Measurements from ENCODE around the gene CFAP74.

CFAP74 gene

DNA sequence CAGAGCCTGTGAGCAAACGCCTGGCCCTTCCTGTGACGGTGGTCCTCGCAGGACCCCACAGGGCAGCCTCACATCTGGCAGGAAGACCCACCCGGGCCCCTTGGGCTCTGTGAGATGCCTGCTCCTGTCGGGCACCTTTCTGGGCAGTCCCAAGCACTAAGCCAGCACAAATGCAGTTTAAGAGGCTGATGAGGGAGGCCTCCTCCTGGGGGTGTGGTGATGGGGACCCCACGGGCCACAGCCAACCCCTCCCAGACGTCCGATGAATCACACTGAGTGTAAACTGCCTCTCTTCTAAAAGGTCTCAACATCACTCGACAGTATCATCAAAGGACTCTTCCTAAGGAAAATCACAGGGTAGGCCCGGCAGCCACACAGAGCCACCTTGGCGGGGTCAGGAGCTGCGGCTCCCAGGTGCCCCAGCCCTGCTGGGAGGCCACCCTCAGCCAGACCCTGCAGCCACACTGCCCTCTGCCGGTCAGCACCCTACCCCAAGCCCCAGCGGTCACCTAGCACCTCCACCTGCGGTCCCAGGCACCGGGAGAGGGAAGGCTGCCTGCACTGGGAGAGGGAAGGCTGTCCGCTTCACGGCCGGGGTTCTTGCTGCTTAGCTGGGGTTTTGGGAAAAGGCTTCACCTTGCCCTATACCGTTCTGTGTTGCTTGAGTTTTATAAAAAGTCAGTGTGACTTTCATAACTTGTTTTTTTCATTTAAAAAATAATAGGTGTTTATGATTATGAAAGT lies 42.8 kb upstream of the CFAP74 start:
- TF ChIP-seq GATA3 (IDR thresholded peaks at IDR 0.05; ENCODE audit: low read depth, low read length) (no peak), GATA2 (IDR thresholded peaks at IDR 0.05; ENCODE audit: low read depth, low read length) (no peak)

DNA sequence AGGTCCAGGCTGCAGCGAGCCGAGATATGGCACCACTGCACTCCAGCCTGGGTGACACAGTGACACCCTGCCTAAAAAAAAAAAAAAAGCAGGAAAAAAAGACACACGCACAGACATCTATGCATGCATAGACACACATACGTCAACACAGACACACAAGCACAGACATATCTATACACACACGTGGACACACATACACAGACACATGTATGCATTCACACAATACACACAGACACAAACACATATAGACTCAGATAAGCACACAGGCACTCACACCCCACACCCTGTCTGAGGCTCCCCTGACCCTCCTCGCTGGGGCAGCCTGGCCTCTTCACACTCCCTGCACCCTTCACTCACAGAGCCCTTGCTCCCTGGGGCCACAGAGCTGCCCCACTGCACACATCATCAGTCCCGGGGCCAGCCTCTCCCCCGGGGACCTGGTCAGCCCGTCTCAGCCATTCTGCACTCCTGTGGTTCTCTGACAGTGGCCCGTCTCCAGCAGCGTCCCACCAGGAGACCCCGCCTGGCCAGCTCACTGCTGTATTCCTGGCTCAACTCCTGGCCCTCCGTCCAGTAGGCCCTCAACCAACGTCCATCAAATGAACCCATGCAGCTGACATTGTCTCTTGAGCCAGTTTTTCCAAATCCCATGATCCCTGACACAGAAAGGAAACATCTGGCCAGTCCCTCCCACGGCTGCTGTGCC lies 42.0 kb upstream of the CFAP74 start:
- no peak for TF ChIP-seq GATA2 (IDR thresholded peaks at IDR 0.05; ENCODE audit: low read depth, low read length)
- TF ChIP-seq GATA3 (IDR thresholded peaks at IDR 0.05; ENCODE audit: low read depth, low read length): no peak

DNA sequence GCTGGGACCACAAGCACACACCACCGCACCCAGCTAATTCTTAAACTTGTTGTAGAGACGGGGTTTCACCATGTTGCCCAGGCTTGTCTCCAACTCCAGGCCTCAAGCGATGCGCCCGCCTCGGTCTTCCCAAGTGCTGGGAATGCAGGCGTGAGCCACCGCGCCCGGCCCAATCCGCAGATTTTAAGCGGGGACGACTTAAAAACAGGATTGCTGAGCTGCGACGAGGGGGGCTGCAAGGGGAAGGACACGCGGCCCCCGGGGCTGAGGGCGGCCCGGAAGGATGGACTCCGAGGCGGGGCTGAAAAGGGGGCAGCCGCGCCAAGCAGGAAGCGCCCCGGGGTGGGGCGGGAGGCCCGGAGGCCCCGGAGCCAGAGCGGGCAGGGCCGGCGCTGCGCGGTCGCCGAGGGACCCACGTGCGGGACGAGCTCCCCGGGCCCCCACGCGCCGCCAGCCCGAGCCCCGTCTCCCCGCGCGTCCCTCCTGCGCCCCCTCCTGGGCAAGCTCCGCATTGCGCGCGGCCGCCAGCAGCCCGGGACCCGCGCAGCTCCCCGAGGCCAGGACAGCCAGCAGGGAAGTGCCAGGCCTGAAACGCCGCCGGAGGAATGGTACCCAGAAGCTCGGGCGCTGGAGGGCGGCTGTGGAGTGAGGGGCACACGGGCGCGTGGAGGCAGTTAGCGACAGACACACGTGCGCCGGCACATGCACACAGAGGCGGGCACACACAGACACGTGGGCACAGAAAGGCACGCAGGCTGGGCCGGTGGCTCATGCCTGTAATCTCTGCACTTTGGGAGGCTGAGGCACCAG lies 41.1 kb upstream of the CFAP74 start:
- no peak for TF ChIP-seq GATA2 (IDR thresholded peaks at IDR 0.05; ENCODE audit: low read depth, low read length)
- TF ChIP-seq GATA3 (IDR thresholded peaks at IDR 0.05; ENCODE audit: low read depth, low read length): no peak

DNA sequence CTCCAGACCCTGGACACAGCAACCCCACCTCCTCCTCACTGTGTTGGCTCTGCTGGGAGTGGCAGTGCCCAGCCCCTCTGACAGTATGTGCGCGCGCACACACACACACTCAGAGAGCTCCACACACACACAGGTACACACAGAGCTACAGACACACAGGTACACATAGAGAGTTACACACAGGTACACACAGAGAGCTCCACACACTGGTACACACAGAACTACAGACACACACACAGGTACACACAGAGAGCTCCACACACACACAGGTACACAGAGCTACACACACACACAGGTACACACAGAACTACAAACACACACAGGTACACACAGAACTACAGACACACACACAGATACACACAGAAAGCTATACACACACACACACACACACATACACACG lies 40.3 kb upstream of the CFAP74 start:
- TF ChIP-seq GATA3 (IDR thresholded peaks at IDR 0.05; ENCODE audit: low read depth, low read length): no peak
- TF ChIP-seq GATA2 (IDR thresholded peaks at IDR 0.05; ENCODE audit: low read depth, low read length): no peak

DNA sequence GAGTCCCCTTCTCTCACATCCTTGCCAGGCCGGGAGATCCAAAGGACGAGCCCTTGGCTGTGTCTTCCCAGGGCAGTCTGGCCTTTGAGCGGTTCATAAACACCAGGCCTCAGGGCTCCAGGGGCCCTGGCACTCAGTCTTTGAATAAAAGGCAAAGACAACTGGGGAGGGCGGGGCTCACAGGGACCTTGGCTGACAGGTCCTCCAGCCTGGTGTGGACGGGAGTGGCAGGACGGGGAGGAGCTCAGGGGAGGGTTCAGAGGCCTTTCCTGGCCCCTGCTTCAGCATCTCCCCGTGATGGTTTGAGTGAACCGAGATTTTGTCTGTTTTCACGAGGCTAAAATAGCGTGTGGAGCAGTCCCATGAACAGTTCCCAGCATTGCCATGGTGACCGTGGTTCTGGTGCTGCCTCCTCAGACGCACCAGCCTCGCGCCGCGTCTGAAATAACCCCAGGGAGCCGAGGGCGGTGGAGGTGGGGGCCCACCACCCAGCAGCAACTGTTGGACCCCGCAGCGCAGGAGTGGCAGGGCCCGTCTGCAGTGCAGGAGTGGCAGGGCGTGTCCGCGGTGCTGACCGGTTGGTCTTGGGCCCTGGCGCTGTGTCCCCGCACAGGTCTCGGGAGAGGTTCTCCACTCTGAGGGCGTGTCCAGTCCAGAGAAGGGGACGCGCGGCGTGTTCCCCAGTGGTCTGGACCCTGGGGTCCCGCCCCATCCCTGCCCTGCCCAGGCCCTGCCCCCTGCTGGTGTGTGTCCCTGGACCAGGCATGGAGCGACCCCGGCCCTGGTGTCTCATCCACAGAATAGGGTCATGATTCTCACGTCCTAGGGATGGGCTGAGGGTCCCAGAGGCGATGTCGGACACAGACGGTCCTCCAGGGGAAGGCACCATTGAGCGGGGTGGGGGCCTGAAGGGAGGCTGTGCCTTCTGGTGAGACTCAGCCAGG lies 39.5 kb upstream of the CFAP74 start:
- TF ChIP-seq GATA3 (IDR thresholded peaks at IDR 0.05; ENCODE audit: low read depth, low read length) (no peak), GATA2 (IDR thresholded peaks at IDR 0.05; ENCODE audit: low read depth, low read length) (no peak)

DNA sequence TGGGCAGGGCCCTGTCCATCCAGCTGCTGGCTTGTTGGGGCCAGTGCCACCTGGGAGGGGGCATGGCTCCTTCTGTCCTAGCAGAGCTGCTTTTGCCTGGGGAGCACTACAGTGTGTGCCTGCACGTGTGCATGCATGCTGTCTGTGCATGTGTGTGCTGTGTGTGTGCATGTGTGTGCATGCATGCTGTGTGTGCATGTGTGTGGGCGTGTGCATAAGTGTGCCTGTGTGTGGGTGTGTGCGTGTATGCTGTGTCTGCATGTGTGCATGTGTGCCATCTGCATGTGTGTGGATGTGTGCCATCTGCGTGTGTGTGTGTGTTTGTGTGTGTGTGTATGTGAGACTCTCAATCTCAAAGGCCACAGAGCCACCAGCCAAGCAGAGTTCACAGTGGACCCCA lies 38.3 kb upstream of the CFAP74 start:
- no peak for TF ChIP-seq GATA2 (IDR thresholded peaks at IDR 0.05; ENCODE audit: low read depth, low read length)
- no peak for TF ChIP-seq GATA3 (IDR thresholded peaks at IDR 0.05; ENCODE audit: low read depth, low read length)

DNA sequence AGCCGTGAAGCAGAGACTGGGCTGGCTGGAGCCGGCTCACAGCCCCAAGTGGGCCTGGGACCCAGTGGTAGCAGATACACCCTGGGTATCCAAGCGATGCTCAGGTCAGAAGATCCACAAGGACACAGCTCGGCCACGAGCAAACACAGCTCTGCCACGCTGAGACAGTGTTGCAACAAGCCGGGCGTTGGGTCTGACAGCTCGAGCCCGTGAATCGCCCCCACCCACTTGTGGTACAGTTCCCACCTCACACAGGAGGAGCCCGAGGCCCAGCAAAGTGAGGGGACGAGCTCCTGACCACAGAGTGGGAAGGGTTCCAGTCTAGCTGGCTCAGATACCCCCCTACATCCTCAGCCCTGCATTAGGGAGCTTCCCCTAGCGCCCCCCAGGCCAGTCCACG lies 37.7 kb upstream of the CFAP74 start:
- TF ChIP-seq GATA3 (IDR thresholded peaks at IDR 0.05; ENCODE audit: low read depth, low read length): no peak
- no peak for TF ChIP-seq GATA2 (IDR thresholded peaks at IDR 0.05; ENCODE audit: low read depth, low read length)

DNA sequence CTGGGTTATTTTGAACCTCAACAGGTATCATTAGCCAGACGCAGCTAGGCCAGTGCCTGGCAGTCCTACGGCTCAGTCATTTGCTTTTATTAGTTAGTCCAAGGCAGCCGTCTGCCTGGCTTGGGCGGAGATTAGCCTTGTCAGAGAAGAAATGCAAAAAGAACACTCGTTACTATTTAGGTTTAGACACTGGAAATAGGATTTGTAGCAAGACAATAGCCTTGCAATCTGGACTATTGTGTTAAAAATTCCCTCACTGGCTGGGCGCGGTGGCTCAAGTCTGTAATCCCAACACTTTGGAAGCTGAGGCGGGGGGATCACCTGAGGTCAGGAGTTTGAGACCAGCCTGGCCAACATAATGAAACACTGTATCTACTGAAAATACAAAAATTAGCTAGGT lies 35.7 kb upstream of the CFAP74 start:
- TF ChIP-seq GATA3 (IDR thresholded peaks at IDR 0.05; ENCODE audit: low read depth, low read length): no peak
- no peak for TF ChIP-seq GATA2 (IDR thresholded peaks at IDR 0.05; ENCODE audit: low read depth, low read length)

DNA sequence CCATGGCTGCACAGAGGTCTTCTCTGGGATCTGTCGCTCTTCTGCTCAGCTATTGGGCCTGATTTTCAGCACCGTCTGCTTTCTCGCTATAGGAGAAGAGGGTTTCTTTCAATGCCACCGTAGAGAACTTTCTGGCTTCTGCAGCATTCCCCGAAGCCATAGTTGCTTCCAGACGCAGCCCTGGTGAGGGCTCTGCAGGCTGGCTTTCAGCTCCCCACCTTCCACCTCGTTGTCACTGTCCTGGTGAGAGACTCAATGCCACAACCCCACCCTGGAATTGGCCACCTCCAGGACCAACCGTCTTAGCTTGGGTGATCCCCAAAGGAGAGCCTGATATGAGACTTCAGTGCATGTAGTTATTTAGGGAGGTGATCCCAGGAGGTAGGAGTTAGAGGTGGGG lies 34.6 kb upstream of the CFAP74 start:
- no peak for TF ChIP-seq GATA3 (IDR thresholded peaks at IDR 0.05; ENCODE audit: low read depth, low read length)
- TF ChIP-seq GATA2 (IDR thresholded peaks at IDR 0.05; ENCODE audit: low read depth, low read length): no peak

DNA sequence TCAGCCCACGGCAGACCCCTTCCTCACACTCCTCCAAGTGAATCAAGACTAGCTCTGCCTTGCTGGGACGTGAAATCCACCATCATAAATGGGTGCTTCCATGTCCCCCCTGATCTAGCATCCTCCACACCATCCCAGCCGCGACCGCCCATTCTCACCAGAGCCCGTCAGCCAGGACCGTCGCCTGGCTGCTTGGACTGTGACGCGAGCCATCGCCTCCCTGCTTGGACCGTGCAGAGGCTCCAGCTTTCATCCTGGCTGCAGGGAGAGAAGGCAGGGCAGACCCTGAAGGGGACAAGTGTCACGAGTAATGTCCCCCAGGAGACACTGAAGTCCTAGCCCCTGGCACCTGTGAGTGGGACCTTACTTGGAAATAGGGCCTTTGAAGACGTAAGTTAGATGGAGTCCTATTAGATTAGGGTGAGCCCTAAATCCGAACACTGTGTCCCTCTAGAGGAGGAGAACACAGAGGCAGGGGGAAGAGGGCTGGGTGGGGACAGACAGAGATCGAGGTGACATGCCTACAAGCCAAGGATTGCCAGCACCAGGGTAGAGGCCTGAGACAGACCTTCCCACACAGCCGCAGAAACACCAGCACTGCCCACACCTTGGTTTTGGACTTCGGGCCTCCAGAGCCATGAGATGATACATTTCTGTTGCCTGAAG lies 33.9 kb upstream of the CFAP74 start:
- no peak for TF ChIP-seq GATA3 (IDR thresholded peaks at IDR 0.05; ENCODE audit: low read depth, low read length)
- no peak for TF ChIP-seq GATA2 (IDR thresholded peaks at IDR 0.05; ENCODE audit: low read depth, low read length)

DNA sequence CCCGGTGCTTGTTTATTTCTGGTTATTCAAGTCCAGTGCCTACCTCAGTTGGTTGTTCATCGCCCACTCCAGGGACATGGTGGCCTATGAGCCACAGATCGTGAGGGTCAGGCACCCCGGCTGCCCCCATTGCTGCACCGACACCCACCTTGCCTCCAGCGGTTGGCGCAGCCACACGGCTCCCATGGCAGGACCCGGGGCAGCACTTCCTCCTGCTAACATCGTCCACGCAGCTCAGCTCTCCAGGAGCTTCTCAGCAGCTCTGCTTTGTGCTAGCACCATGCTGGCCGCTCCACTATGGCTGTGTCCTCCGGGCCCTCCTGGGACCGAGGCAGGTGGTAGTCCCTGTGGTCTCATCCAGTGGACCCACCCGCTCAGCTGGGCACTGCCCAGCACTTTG lies 32.7 kb upstream of the CFAP74 start:
- TF ChIP-seq GATA2 (IDR thresholded peaks at IDR 0.05; ENCODE audit: low read depth, low read length) (no peak), GATA3 (IDR thresholded peaks at IDR 0.05; ENCODE audit: low read depth, low read length) (no peak)

DNA sequence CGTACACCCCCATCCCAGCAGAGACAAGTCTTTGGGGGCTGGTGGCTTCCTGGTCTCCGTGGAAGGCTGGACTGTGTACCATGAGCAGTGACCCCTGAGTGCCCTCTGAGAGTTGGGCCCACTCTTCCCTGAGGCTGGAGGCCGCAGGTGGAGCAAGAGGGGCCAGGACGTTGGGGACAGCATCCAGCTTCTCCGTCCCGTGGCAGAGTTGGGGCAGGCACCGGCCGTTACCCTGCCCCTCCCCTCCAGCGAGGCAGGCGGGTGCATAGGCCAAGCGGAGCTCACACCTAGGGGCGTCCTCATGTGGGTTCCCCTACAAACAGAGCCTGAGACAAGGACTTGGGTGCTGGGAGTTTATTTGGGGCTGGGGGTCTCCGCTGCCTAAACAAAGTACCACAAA lies 29.6 kb upstream of the CFAP74 start:
- TF ChIP-seq GATA2 (IDR thresholded peaks at IDR 0.05; ENCODE audit: low read depth, low read length) (no peak), GATA3 (IDR thresholded peaks at IDR 0.05; ENCODE audit: low read depth, low read length) (no peak)

DNA sequence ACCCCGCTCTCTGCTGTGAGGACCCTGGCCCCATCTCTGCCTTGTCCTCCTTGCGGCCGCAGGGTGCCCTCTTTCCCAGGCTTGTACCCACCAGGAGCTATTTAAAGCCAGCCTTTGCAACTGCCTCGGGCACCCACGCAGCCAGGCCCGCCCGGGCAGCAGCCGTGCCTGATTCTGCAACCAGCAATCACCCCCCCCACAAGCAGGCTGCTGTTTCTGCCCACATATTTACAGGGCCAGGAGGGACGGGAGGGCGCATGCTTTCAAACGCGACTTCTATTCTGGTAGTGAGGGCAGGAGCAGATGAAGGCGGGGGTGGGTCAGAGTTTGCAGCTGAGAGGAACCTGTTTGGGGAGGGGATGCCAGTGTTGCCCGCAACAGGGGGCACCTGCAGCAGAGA lies 29.2 kb upstream of the CFAP74 start:
- no peak for TF ChIP-seq GATA3 (IDR thresholded peaks at IDR 0.05; ENCODE audit: low read depth, low read length)
- no peak for TF ChIP-seq GATA2 (IDR thresholded peaks at IDR 0.05; ENCODE audit: low read depth, low read length)
